ENCODE measurements around the gene TSC2. TPM values are rescaled to one million over a fixed set of nuclear protein-coding genes. Genes with fewer than 3 reads are reported as not detected.

TSC2 gene
- total RNA-seq, 2 experiments from 2014 or later = 57.2 to 152 TPM

- no peak overlapping the region for H3K4me3 ChIP-seq (ENCODE audit: low read depth, low read length, poor library complexity, severe bottlenecking)
- POLR2A ChIA-PET = no interaction called here
Observed at GRCh38 chr16:2085669-2086068, 37.9 kb downstream of the TSC2 start.

GRCh38 chr16:2086106-2086742 is 38.4 kb downstream of the TSC2 start:
- ChIA-PET CTCF (ENCODE audit: unreplicated experiment) (no interaction called here), POLR2A (no interaction called here)
- Histone ChIP-seq H3K4me1 (ENCODE audit: insufficient read depth, low read length, poor library complexity, severe bottlenecking) (peaks cover 6% of the 10 kb centered on the region), H3K9me2 (ENCODE audit: insufficient read depth, low read length) (no peaks in the 10 kb centered on the region), H2AFZ (ENCODE audit: low read length) (no peak overlapping the region), H3K79me2 (ENCODE audit: insufficient read depth, low read depth, low read length) (no peaks in the 10 kb centered on the region), H3K4me3 (ENCODE audit: low read depth, low read length, poor library complexity, severe bottlenecking) (no peak overlapping the region), H3K36me3 (ENCODE audit: insufficient read depth, low read length) (peaks cover 52% of the 10 kb centered on the region; the same call in 1 of the 2 replicates), H3K27ac (ENCODE audit: low read depth, low read length, poor library complexity, severe bottlenecking) (no peak overlapping the region), H3K9me3 (ENCODE audit: low read length) (no peaks in the 10 kb centered on the region), H3K4me2 (ENCODE audit: low read length) (no peak overlapping the region), H4K20me1 (ENCODE audit: insufficient read depth, low read length) (no peaks in the 10 kb centered on the region)
- intact Hi-C loops (cut with micrococcal nuclease; ENCODE audit: unreplicated experiment) = no loop called here
- TF ChIP-seq CTCF (conservative IDR thresholded peaks at IDR 0.05; ENCODE audit: low read length) (no peak), EZH2phosphoT487 (IDR thresholded peaks at IDR 0.05; ENCODE audit: borderline replicate concordance, low read depth, low read length) (no peak)
- no peak for DNase-seq (ENCODE audit: low spot score)
- BruUV-seq (replicated peaks) = no TSS peak

More at GRCh38 chr16:2085669-2086068, 37.9 kb downstream of the TSC2 start:
- CTCF ChIA-PET (ENCODE audit: unreplicated experiment) = no interaction called here
- Histone ChIP-seq H3K9me2 (ENCODE audit: insufficient read depth, low read length) (no peaks in the 10 kb centered on the region), H3K27ac (ENCODE audit: low read depth, low read length, poor library complexity, severe bottlenecking) (no peak overlapping the region), H4K20me1 (ENCODE audit: insufficient read depth, low read length) (no peaks in the 10 kb centered on the region), H3K36me3 (ENCODE audit: insufficient read depth, low read length) (peaks cover 50% of the 10 kb centered on the region; the same call in 1 of the 2 replicates), H3K9me3 (ENCODE audit: low read length) (no peaks in the 10 kb centered on the region), H3K4me2 (ENCODE audit: low read length) (no peak overlapping the region), H3K4me1 (ENCODE audit: insufficient read depth, low read length, poor library complexity, severe bottlenecking) (peaks cover 6% of the 10 kb centered on the region), H2AFZ (ENCODE audit: low read length) (no peak overlapping the region), H3K79me2 (ENCODE audit: insufficient read depth, low read depth, low read length) (no peaks in the 10 kb centered on the region)
- TF ChIP-seq CTCF (conservative IDR thresholded peaks at IDR 0.05; ENCODE audit: low read length) (no peak), EZH2phosphoT487 (IDR thresholded peaks at IDR 0.05; ENCODE audit: borderline replicate concordance, low read depth, low read length) (no peak)
- no peak for DNase-seq (ENCODE audit: low spot score)
- intact Hi-C loops (cut with micrococcal nuclease; ENCODE audit: unreplicated experiment) = no loop called here
- no TSS peak for BruUV-seq (replicated peaks)
